ENCODE data around the gene SLX4.

Gene SLX4

DNA sequence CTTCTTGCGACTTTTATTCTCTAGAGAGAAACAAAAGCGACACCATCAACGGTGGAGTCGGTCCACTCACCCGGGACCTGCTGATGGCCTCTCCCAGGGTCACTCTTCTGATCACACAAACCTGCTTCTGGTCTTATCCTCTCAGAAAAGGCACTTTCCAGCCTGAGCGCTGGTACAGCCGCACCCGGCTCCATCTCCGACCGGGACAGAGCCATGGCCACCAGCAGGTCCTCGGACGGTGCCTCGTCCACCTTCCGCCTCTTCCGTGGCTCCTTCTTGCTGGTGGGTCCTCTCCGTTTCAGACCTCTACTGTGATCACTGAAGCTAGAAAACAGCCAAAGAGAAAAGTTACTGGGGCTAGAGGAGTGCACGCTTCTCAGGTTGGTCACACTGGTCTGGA lies 13.7 kb downstream of the SLX4 start:
- no peak overlapping the region for H3K4me3 ChIP-seq
- H3K27ac ChIP-seq: no peak overlapping the region
- no peak for DNase-seq (ENCODE audit: low read depth, low spot score)
- TF ChIP-seq EZH2 (IDR thresholded peaks at IDR 0.05) (no peak), POLR2AphosphoS5 (IDR thresholded peaks at IDR 0.05; ENCODE audit: borderline replicate concordance, low read depth, low read length) (no peak), FOXP2 (optimal IDR thresholded peaks at IDR 0.05; ENCODE audit: control extremely low read depth, extremely low read length, insufficient read depth) (no peak)
- no peak overlapping the region for H3K9ac ChIP-seq (ENCODE audit: insufficient read length)
- H3K9me3 ChIP-seq (ENCODE audit: low read depth, low read length): peaks cover 7% of the 10 kb centered on the region
- H3K36me3 ChIP-seq (ENCODE audit: insufficient read depth, low read length): peaks cover 31% of the 10 kb centered on the region

DNA sequence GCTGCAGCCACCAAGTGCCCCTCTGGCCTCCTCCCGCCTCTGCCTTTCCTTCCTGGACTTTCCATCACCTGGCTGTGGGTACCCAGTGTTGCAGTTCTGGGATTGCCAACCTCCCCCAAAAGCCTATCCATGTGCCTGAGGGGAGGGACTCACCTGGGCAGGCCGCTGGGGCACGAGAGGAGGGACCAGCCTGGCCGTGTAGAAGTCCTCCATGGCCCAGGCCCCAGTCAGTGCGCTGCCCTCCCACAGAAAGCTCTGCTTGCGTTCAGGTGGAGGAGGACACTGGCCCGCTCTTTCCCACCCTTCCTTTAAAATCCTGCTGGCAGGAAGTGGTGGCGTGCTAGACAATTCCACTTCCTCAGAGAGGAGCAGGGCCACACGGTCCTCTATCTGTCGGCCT lies 14.2 kb downstream of the SLX4 start:
- H3K27ac ChIP-seq: no peak overlapping the region
- DNase-seq (ENCODE audit: low read depth, low spot score): no peak
- no peak overlapping the region for H3K9ac ChIP-seq (ENCODE audit: insufficient read length)
- peaks cover 27% of the 10 kb centered on the region for H3K36me3 ChIP-seq (ENCODE audit: insufficient read depth, low read length)
- peaks cover 7% of the 10 kb centered on the region for H3K9me3 ChIP-seq (ENCODE audit: low read depth, low read length)
- no peak overlapping the region for H3K4me3 ChIP-seq
- TF ChIP-seq POLR2AphosphoS5 (IDR thresholded peaks at IDR 0.05; ENCODE audit: borderline replicate concordance, low read depth, low read length): no peak
- no peak for TF ChIP-seq FOXP2 (optimal IDR thresholded peaks at IDR 0.05; ENCODE audit: control extremely low read depth, extremely low read length, insufficient read depth)
- no peak for TF ChIP-seq EZH2 (IDR thresholded peaks at IDR 0.05)

DNA sequence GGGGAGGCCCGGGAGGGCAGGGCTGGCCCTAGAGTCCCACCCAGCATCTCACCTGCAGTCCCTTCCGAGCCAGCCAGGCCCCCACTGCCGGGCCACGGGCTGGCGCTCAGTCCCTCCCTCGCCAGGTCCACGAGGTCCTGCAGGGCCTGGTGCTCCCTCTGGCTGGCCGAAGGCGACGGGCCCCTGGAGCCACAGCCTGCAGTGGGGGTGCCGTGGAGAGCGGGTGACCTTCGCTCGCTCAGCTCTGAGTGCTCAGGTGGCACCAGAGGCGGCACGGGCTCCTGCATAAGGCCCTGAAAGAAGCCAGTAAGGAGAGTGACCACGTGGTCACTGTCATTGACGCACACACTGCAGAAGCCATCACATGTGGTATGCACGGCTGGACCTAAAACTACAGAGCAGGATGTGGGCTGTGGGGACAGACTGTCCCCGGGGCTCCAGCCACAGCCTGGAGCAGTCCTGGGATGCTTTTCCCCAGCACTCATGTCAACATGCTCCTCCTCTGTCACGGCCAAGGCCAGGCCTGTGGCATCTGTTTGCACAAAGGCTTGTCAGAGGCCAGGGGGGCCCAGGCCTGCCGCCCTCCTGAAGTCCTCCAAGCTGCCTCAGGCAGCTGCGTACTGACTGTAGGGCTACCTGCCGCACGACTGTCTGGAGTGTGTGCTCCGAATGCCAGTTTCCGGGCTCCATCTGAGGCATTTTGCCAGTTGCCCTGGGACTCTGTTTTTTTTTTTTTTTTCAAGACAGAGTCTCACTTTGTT lies 15.1 kb downstream of the SLX4 start:
- TF ChIP-seq FOXP2 (optimal IDR thresholded peaks at IDR 0.05; ENCODE audit: control extremely low read depth, extremely low read length, insufficient read depth): no peak
- no peak for TF ChIP-seq POLR2AphosphoS5 (IDR thresholded peaks at IDR 0.05; ENCODE audit: borderline replicate concordance, low read depth, low read length)
- TF ChIP-seq EZH2 (IDR thresholded peaks at IDR 0.05): no peak
- Histone ChIP-seq H3K9ac (ENCODE audit: insufficient read length) (no peak overlapping the region), H3K9me3 (ENCODE audit: low read depth, low read length) (peaks cover 7% of the 10 kb centered on the region), H3K27ac (no peak overlapping the region), H3K36me3 (ENCODE audit: insufficient read depth, low read length) (peaks cover 21% of the 10 kb centered on the region), H3K4me3 (no peak overlapping the region)
- no peak for DNase-seq (ENCODE audit: low read depth, low spot score)

DNA sequence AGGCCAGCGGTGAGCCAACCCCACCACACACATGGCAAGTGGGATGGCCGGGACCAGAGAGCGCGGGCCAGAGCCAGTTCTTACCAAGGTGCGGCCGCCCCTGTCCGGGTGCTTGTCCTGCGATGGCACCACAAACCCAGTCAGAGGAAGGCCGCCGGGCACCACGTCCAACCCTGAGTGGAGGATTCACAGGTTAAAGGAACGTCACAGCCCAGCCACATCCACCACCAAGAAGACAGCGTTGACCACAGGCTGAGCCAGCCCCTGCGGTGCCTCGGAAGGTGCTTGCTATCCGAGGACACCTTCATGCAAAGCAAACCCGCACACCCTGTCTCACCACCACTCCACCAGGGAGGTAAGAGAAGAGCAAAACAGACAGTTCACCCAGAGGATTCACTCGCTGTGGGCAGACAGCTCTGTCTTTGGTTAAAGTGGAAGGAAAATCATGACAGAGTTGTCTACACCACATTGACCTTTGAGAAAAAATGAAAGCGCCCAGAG lies 15.8 kb downstream of the SLX4 start:
- H3K36me3 ChIP-seq (ENCODE audit: insufficient read depth, low read length): peaks cover 14% of the 10 kb centered on the region

DNA sequence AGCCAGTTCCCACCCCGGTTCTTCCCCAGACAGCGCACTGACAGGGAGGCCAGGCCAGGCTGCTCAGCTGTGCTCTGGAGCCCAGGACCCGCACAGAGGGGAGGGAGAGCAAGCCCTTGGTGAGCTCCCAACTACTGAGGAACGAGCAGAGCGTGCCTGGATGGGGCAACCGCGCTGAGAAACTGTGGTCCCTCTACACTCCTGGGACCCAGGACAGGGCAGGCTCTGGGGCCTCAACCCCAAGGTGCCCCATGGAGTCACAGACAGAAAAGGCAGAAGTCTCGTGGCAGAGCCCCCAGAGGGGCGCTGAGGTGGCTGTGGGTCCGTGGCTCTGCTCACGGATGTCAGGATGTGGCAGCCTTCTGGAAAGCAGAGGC lies 16.3 kb downstream of the SLX4 start:
- Histone ChIP-seq H3K9ac (ENCODE audit: insufficient read length) (no peak overlapping the region), H3K4me3 (no peak overlapping the region), H3K36me3 (ENCODE audit: insufficient read depth, low read length) (peaks cover 9% of the 10 kb centered on the region), H3K9me3 (ENCODE audit: low read depth, low read length) (peaks cover 4% of the 10 kb centered on the region), H3K27ac (no peak overlapping the region)
- no peak for DNase-seq (ENCODE audit: low read depth, low spot score)
- TF ChIP-seq EZH2 (IDR thresholded peaks at IDR 0.05): no peak

More for the DNA sequence above, 15.8 kb downstream of the SLX4 start:
- DNase-seq (ENCODE audit: low read depth, low spot score): no peak
- H3K27ac ChIP-seq: no peak overlapping the region
- H3K9me3 ChIP-seq (ENCODE audit: low read depth, low read length): peaks cover 7% of the 10 kb centered on the region
- no peak for TF ChIP-seq FOXP2 (optimal IDR thresholded peaks at IDR 0.05; ENCODE audit: control extremely low read depth, extremely low read length, insufficient read depth)
- no peak for TF ChIP-seq EZH2 (IDR thresholded peaks at IDR 0.05)
- TF ChIP-seq POLR2AphosphoS5 (IDR thresholded peaks at IDR 0.05; ENCODE audit: borderline replicate concordance, low read depth, low read length): no peak
- no peak overlapping the region for H3K9ac ChIP-seq (ENCODE audit: insufficient read length)
- no peak overlapping the region for H3K4me3 ChIP-seq

DNA sequence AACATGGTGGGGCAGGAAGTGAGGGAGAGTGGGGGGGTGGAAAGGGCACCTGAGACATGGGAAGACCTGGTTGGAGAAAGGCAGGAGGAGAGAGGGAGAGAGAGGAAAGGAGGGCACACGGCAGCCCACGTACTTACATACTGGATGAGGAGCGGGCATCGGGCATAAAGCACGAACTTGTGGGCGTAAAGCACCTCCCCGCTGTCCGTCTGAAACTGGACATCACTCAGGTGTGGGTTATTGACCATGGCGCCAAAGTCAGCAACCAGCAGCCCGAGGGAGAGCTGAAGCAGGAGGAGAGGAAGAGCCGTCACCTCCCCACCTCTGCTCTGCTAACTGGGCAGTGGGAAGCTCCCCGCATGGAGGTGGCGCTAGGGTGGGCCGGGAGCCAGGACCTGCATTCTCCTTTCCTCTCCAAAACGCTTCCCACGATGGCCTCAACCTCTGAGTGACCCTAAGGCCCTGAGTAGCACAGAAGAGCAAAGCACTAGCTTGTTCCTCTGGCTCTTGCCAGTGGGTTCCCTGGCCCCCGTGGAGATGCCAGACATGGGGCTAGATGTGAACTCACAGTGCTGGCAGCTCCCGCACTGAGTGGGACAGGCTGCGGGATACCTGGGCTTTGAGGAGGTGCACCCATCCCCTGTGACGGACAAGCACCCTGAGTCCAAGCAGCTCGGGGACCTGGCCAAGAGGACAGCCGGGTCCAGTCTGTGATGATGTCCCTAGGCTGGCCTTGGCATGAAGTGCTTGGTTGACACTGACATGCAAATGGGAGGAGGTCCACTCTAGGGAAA lies 16.9 kb downstream of the SLX4 start:
- TF ChIP-seq EZH2 (IDR thresholded peaks at IDR 0.05): no peak
- no peak for TF ChIP-seq POLR2AphosphoS5 (IDR thresholded peaks at IDR 0.05; ENCODE audit: borderline replicate concordance, low read depth, low read length)
- TF ChIP-seq FOXP2 (optimal IDR thresholded peaks at IDR 0.05; ENCODE audit: control extremely low read depth, extremely low read length, insufficient read depth): no peak
- no peak overlapping the region for H3K27ac ChIP-seq
- H3K36me3 ChIP-seq (ENCODE audit: insufficient read depth, low read length): peaks cover 4% of the 10 kb centered on the region; the same call in 1 of the 2 replicates

DNA sequence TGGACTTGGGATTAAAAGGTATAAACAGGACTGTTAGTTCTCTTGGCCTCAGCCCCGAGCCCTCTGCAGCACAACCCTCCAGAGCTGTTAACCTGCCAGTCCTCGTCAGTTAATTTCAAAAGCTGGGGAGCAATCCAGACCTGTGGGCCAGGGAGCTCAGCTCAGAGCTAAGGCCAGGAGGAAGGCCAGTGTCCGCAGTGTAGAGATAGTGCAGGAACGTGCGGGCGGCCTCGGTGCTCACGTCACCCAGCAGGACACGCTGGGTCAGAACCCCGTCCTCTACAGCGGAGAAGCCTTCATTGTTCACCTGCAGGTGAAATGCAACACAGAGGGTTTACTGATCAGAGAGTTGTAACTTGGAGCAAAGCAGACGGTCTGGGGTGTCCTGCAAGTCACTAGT lies 18.8 kb downstream of the SLX4 start:
- no peak overlapping the region for H3K27ac ChIP-seq
- DNase-seq (ENCODE audit: low read depth, low spot score): no peak
- no peaks in the 10 kb centered on the region for H3K9me3 ChIP-seq (ENCODE audit: low read depth, low read length)
- no peaks in the 10 kb centered on the region for H3K36me3 ChIP-seq (ENCODE audit: insufficient read depth, low read length)
- TF ChIP-seq EZH2 (IDR thresholded peaks at IDR 0.05): no peak
- TF ChIP-seq POLR2AphosphoS5 (IDR thresholded peaks at IDR 0.05; ENCODE audit: borderline replicate concordance, low read depth, low read length): no peak
- H3K4me3 ChIP-seq: no peak overlapping the region
- no peak overlapping the region for H3K9ac ChIP-seq (ENCODE audit: insufficient read length)

More for the DNA sequence above, 16.9 kb downstream of the SLX4 start:
- Histone ChIP-seq H3K9me3 (ENCODE audit: low read depth, low read length) (no peaks in the 10 kb centered on the region), H3K9ac (ENCODE audit: insufficient read length) (no peak overlapping the region), H3K4me3 (no peak overlapping the region)
- no peak for DNase-seq (ENCODE audit: low read depth, low spot score)

DNA sequence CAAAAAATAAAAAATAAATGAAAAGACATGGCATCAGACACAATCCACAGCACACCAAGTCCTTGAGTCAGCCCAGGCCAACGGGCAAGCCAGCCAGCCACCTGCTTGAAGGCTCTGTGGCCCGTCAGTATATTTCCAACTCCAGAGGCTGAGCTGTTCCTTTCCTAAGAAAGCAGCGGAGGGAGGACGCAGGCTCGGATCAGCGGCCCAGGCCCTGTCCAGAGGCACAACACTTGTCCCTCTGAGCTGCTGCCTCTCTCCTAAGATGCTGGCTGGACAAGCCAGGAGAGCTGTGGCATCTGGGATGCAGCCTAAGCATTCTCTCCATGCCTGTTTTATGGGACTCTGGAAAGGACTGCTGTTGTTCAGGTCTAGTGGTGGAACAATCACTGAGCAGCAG lies 19.4 kb downstream of the SLX4 start:
- no peaks in the 10 kb centered on the region for H3K36me3 ChIP-seq (ENCODE audit: insufficient read depth, low read length)

More for the DNA sequence above, 19.4 kb downstream of the SLX4 start:
- DNase-seq (ENCODE audit: low read depth, low spot score): no peak
- H3K4me3 ChIP-seq: no peak overlapping the region
- no peak overlapping the region for H3K9ac ChIP-seq (ENCODE audit: insufficient read length)
- TF ChIP-seq FOXP2 (optimal IDR thresholded peaks at IDR 0.05; ENCODE audit: control extremely low read depth, extremely low read length, insufficient read depth): no peak
- no peak for TF ChIP-seq EZH2 (IDR thresholded peaks at IDR 0.05)
- no peak for TF ChIP-seq POLR2AphosphoS5 (IDR thresholded peaks at IDR 0.05; ENCODE audit: borderline replicate concordance, low read depth, low read length)
- no peak overlapping the region for H3K27ac ChIP-seq
- no peaks in the 10 kb centered on the region for H3K9me3 ChIP-seq (ENCODE audit: low read depth, low read length)
